Mucosa of rectum (tissue), 2 donors: Measurements from ENCODE around the gene ARID5B.

Experiments
- H3K27ac ChIP-seq, 2 donors: one replicate each; pipeline ENCODE4 v1.7.0; 2013; ENCODE audit warnings: inconsistent platforms in 2 of 2, low read depth in 2 of 2, low read length in 2 of 2
- H3K27me3 ChIP-seq, 2 donors: one replicate each; pipeline ENCODE4 v1.7.0; 2013; ENCODE audit warnings: low read length in 2 of 2; ENCODE audit not compliant: control insufficient read depth in 2 of 2, insufficient read depth in 2 of 2
- H3K36me3 ChIP-seq, 2 donors: one replicate each; pipeline ENCODE4 v1.7.0; 2013; ENCODE audit warnings: low read length in 2 of 2; ENCODE audit not compliant: control insufficient read depth in 2 of 2, insufficient read depth in 2 of 2
- H3K4me1 ChIP-seq, 2 donors: one replicate each; pipeline ENCODE4 v1.7.0; 2013; ENCODE audit warnings: low read length in 2 of 2, mild to moderate bottlenecking in 1 of 2; ENCODE audit not compliant: control insufficient read depth in 2 of 2, insufficient read depth in 2 of 2
- H3K4me3 ChIP-seq, 2 donors: one replicate each; pipeline ENCODE4 v1.7.0; 2013; ENCODE audit warnings: low read length in 2 of 2
- H3K9ac ChIP-seq, 2 donors: one replicate each; pipeline ENCODE4 v1.7.0; 2013; ENCODE audit warnings: low read length in 2 of 2, low read depth in 1 of 2, mild to moderate bottlenecking in 1 of 2
- H3K9me3 ChIP-seq, 2 donors: one replicate each; pipeline ENCODE4 v1.7.0; 2013; ENCODE audit warnings: low read length in 2 of 2; ENCODE audit not compliant: control insufficient read depth in 2 of 2
- donor health status: healthy.
- donor health status: Normal muscosa, but diverticular disease.

ARID5B gene

DNA sequence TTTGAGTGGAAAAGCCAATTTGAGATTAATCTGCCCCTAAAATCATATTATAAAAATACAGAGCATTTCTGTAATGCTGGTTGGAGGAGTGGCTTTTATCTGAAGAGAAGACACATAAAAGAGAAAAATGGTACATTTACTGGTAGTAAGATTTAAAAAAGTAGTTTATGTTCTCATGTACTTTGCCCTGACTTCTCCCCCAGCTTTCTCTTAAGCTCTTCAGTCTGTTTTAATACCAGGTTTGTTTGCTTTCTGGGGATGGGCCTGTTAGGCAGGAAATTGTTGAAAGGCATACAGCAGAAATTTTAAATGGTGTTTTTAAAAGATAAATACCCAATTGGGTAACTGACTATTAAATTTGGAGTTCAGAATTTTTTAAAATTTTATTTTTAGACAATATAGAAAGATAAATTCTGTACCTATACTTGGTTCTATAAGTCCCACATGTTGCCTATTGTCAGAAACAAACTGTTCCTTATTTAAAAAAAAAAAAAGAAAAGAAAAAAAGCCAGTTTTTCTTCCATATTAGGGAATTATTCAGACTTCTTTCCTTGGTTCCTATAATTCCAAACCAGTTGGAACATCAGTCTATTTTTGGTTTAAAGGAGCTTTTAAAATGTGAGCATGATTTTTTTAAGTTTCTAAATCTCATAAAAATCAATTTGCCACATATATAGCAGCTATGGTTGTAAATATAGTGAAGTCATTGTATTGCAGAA, 136.6 kb downstream of the ARID5B start:
- peak overlapping the region; percentile 39 to 67 for H3K27ac ChIP-seq
- H3K4me3 ChIP-seq, result peak overlapping the region in 1 of 2 donors; percentile 16
- no peaks in the 10 kb centered on the region for H3K9me3 ChIP-seq
- H3K27me3 ChIP-seq, result no peaks in the 10 kb centered on the region
- H3K36me3 ChIP-seq, result no peaks in the 10 kb centered on the region
- peak overlapping the region in 1 of 2 donors; percentile 2 for H3K9ac ChIP-seq
- peaks cover 16 to 35% of the 10 kb centered on the region in 2 donors for H3K4me1 ChIP-seq

DNA sequence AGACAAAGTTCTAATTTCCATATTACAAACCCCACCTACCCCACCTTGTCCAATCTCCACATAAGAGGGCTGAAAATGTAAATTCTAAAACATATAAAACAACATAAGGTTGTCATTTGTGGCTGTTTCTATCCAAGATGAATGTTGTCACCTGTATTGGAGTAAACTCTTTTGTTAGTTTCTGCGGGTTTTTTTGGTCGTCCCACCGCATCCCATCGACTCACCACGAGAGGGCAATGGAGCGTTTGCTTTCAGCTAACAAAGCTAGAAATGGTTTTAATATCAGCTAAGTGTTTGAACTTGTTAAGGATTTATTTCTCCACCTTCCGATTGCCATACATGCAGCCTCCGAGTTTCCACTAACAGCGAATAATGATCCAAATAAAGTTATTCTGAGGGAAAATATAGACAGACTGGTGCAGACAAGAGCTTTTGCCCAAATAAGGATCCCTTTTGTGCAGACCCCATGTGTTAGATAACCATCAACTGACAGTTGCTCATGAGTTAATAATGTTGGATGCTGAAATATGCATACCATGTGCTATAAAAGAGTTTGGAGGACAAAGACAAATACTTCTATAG, 137.2 kb downstream of the ARID5B start:
- Histone ChIP-seq H3K4me1 (peaks cover 16 to 35% of the 10 kb centered on the region in 2 donors), H3K27me3 (no peaks in the 10 kb centered on the region), H3K9me3 (no peaks in the 10 kb centered on the region), H3K4me3 (peak overlapping the region; percentile 16 to 17), H3K9ac (peak overlapping the region; percentile 20 to 28), H3K36me3 (no peaks in the 10 kb centered on the region), H3K27ac (peak overlapping the region; percentile 39 to 67)

DNA sequence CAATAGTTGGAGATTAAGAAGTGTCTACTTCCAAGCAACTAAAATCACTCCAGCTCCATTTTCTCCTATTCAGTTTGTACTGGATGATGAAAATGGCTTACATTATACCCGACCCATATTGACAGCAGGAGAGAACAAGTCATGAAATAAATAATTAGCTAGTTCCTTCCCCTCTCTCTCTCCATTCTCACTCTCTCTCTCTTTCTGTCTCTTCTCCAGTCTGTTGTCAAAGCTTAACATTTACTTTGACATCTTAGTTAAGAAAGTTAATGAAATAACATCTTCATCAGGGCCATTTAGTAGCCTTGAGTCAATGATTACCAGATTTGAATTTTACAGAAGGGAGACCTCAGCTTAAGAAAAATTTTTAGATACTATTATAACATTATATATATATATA, 138.5 kb downstream of the ARID5B start:
- no peaks in the 10 kb centered on the region for H3K9me3 ChIP-seq
- H3K9ac ChIP-seq, result no peak overlapping the region
- H3K36me3 ChIP-seq, result no peaks in the 10 kb centered on the region
- peaks cover 18 to 35% of the 10 kb centered on the region in 2 donors for H3K4me1 ChIP-seq
- H3K4me3 ChIP-seq, result no peak overlapping the region
- H3K27me3 ChIP-seq, result no peaks in the 10 kb centered on the region
- H3K27ac ChIP-seq, result no peak overlapping the region

DNA sequence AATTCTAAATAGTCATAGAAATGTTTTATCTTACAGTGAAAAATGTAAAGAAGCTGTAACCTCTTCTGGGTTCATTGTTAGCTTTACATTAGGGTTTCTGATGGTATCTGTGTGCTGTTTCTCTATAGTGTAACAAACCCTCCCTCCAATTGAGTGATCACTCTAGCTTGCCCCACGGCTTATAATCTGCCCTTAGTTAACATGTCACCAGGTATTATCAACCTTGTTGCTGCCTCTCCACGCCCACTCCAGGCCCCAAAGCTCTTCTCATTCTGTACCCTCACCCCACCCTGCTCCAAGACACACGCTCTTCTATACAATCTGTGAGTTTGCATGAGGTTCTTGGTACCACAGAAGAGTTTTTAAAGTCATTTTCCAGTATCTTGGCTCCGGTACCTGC, 139.4 kb downstream of the ARID5B start:
- no peak overlapping the region for H3K27ac ChIP-seq

DNA sequence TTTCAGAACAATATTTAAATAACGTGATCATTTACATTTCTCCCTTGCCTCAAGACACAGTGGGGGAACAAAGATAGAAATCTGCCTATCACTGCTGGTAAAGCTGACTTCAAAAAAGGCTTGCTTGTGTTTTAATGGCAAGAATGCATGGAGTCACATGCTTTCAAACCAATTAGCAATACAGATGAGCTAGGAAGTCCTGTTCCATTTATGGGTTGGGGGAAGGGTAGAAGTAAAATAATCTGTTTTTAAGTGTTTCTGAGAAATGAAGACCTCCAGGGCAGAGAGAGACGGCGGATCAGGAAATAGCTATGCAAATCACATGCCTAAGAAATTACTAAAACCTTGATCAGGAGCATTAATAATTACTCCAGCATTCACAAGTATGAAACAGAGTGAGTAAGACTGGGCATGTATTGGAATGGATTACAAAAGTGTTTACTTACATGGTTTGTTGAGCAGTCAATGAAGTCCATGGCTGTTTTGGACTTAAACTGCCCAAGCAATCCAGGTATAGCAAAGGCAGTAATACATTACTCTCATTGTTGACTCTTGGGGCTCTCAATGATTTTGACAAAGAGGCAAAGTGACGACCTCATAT, 142.0 kb downstream of the ARID5B start:
- Histone ChIP-seq H3K36me3 (no peaks in the 10 kb centered on the region), H3K4me3 (no peak overlapping the region), H3K27me3 (no peaks in the 10 kb centered on the region), H3K9ac (no peak overlapping the region), H3K4me1 (peaks cover 43 to 45% of the 10 kb centered on the region in 2 donors), H3K9me3 (no peaks in the 10 kb centered on the region), H3K27ac (peak overlapping the region; percentile 8 to 39)

More for the DNA sequence above, 139.4 kb downstream of the ARID5B start:
- no peak overlapping the region for H3K4me3 ChIP-seq
- H3K9me3 ChIP-seq, result no peaks in the 10 kb centered on the region
- H3K36me3 ChIP-seq, result no peaks in the 10 kb centered on the region
- no peak overlapping the region for H3K9ac ChIP-seq
- no peaks in the 10 kb centered on the region for H3K27me3 ChIP-seq
- H3K4me1 ChIP-seq, result peaks cover 26 to 38% of the 10 kb centered on the region in 2 donors

DNA sequence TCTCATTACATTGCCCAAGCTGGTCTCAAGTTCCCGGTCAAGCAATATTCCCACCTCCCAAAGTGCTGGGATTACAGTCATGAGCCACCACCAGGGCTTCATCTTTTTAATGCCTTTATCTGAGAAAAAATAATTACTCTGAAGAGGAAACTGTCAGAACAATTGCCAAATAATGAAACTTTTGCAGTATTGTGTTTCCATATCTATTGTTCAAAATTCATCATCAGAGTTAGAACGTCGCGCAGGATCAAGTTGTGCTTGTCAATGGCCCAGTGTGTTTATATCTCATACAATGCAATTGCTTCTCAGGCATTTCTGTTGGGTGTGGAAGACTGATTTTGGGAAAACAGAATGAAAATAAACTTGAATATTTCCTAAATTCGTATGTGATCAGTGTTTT, 143.1 kb downstream of the ARID5B start:
- H3K9me3 ChIP-seq, result no peaks in the 10 kb centered on the region
- H3K27ac ChIP-seq, result peak overlapping the region in 1 of 2 donors; percentile 90
- no peak overlapping the region for H3K9ac ChIP-seq
- no peaks in the 10 kb centered on the region for H3K27me3 ChIP-seq
- H3K4me3 ChIP-seq, result no peak overlapping the region
- peaks cover 43 to 44% of the 10 kb centered on the region in 2 donors for H3K4me1 ChIP-seq
- H3K36me3 ChIP-seq, result no peaks in the 10 kb centered on the region

DNA sequence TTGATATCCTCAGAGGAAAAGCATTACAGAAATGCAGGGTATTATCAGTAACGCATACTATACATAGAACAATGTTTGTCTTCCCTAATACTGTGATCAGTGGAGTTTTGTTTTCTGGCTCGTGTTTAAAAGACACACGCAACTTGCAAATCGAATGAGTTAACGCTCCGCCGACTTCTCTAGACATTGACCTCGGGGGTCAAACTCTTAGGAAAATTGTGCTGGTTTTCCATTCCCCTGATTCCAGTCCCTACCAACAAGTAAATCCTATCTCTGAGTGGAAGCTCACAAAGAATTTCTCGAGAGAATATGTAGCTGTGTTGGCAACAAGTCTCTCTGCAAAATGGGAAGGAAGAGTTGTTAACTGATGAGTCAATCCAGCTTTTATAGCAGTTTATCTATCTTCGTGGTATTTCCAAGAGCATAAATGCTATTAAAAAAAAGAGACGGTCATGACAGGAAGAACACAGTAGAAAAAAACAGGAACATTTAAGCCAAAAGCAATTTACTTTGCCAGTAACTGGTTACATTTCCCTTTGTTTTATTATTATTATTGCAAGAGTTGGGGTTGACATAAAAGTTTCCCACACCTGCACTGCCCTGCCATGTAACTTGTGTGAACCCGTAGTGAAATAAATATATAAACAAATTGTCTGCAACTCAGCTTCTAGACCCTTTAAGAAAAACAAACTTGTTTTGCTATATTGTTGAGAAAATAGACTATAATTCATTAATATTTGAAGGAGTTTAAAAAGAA, 144.4 kb downstream of the ARID5B start:
- peak overlapping the region; percentile 85 to 90 for H3K27ac ChIP-seq
- no peaks in the 10 kb centered on the region for H3K27me3 ChIP-seq
- H3K4me1 ChIP-seq, result peaks cover 40 to 44% of the 10 kb centered on the region in 2 donors
- H3K9me3 ChIP-seq, result no peaks in the 10 kb centered on the region
- peak overlapping the region; percentile 1 to 56 for H3K4me3 ChIP-seq
- H3K36me3 ChIP-seq, result no peaks in the 10 kb centered on the region
- H3K9ac ChIP-seq, result peak overlapping the region; percentile 5 to 34

DNA sequence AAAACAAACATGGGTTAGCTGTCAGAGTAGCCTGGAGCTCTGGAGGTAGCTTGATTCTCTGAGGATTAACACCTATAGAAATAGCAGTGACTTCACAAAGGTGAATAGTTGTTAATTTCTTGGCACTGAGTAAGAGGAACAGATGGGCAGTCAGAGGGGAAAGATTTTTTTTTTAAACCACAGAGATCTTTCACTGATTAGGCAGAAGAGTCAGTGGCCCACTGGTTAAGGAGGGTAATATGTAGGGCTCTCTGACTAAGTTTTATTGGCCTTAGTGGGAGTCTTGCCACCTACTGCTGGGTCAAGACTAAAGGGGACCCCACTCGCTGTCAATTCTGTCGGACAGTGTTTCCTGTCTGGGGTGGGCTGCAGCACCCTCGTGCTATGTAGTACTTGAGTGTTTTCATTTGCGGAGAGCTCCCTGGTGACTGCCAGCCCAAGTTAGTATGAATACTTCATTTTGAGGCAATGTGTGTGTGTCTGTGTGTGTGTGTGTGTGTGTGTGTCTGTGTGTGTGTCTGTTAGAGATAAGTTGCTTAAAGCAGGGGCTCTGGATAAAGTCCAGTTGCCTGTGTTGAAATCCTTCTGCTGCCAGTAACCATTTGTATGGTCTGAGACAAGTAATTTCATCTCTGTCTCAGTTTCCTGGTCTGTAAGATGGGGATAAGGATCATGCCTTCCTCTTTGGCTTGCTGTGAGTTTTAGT, 145.2 kb downstream of the ARID5B start:
- H3K36me3 ChIP-seq, result peaks cover 0 to 3% of the 10 kb centered on the region in 2 donors
- H3K27me3 ChIP-seq, result no peaks in the 10 kb centered on the region
- H3K9me3 ChIP-seq, result no peaks in the 10 kb centered on the region
- peaks cover 38 to 45% of the 10 kb centered on the region in 2 donors for H3K4me1 ChIP-seq
- peak overlapping the region; percentile 34 to 50 for H3K9ac ChIP-seq
- peak overlapping the region in 1 of 2 donors; percentile 51 for H3K4me3 ChIP-seq
- H3K27ac ChIP-seq, result peak overlapping the region; percentile 85 to 90

DNA sequence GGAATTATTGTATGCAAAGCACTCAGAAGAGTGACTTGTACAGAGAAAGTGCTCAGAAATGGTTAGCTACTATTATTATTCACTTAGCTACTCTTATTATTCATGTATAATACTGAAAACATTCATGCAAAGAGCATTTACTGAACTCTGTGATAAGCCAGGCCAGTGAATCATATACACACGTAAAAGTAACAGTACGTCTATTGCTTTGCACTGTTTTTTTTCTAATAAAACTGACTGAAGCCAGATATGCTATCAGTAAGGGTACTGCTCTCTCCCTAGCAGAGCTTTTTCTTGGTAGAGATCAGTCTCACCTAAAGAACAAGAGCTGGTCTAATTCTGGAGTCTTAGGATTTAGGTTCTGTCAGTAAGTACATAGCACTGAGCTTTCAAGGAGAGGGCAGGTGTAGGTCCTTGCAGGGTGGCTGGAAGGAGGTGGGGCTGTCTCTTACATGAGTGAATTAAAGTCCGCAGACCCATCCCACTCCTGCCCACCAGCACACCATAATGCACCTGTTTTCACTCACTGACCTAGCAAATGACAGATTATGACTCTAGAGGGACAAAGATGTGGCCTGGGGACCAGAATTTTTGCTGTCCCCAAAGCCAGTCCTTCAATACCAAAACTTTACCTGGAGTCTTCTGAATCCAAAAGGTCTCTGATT, 145.9 kb downstream of the ARID5B start:
- H3K4me3 ChIP-seq, result peak overlapping the region in 1 of 2 donors; percentile 39
- H3K4me1 ChIP-seq, result peaks cover 41 to 46% of the 10 kb centered on the region in 2 donors
- H3K9me3 ChIP-seq, result no peaks in the 10 kb centered on the region
- H3K27me3 ChIP-seq, result no peaks in the 10 kb centered on the region
- H3K36me3 ChIP-seq, result peaks cover 4 to 6% of the 10 kb centered on the region in 2 donors
- H3K27ac ChIP-seq, result peak overlapping the region; percentile 85 to 90
- H3K9ac ChIP-seq, result peak overlapping the region; percentile 27 to 36
